ENCODE data around the gene ASPSCR1. TPM values are rescaled to one million over a fixed set of nuclear protein-coding genes. Genes with fewer than 3 reads are reported as not detected.
A peak's percentile ranks its signal among the peaks of the same experiment; 100 is the strongest.

The ASPSCR1 gene
- polyA plus RNA-seq, 1 donor from 2014 or later = 30.8 TPM

- Mint-ChIP-seq H3K4me1 (no peaks in the 10 kb centered on the region), H3K27me3 (no peaks in the 10 kb centered on the region), H3K36me3 (no peaks in the 10 kb centered on the region), H3K4me3 (no peak overlapping the region), H3K27ac (no peak overlapping the region), H3K9me3 (no peaks in the 10 kb centered on the region)
Measured at GRCh38 chr17:82013772-82014321, 36.4 kb downstream of the ASPSCR1 start.

- H3K27ac Mint-ChIP-seq = no peak overlapping the region
- H3K4me3 Mint-ChIP-seq = no peak overlapping the region
- no peaks in the 10 kb centered on the region for H3K9me3 Mint-ChIP-seq
- H3K27me3 Mint-ChIP-seq = no peaks in the 10 kb centered on the region
- no peaks in the 10 kb centered on the region for H3K4me1 Mint-ChIP-seq
- no peaks in the 10 kb centered on the region for H3K36me3 Mint-ChIP-seq
Measured at GRCh38 chr17:82014432-82014831, 37.0 kb downstream of the ASPSCR1 start.

- H3K36me3 Mint-ChIP-seq = no peaks in the 10 kb centered on the region
- H3K4me1 Mint-ChIP-seq = no peaks in the 10 kb centered on the region
Measured at GRCh38 chr17:82014971-82015310, 37.5 kb downstream of the ASPSCR1 start.

GRCh38 chr17:82015311-82015971 is 38.0 kb downstream of the ASPSCR1 start:
- H3K9me3 Mint-ChIP-seq = no peaks in the 10 kb centered on the region
- H3K27me3 Mint-ChIP-seq = no peaks in the 10 kb centered on the region
- H3K4me1 Mint-ChIP-seq = no peaks in the 10 kb centered on the region
- no peak overlapping the region for H3K27ac Mint-ChIP-seq
- H3K4me3 Mint-ChIP-seq = no peak overlapping the region
- no peaks in the 10 kb centered on the region for H3K36me3 Mint-ChIP-seq

More at GRCh38 chr17:82014971-82015310, 37.5 kb downstream of the ASPSCR1 start:
- no peaks in the 10 kb centered on the region for H3K27me3 Mint-ChIP-seq
- H3K27ac Mint-ChIP-seq = no peak overlapping the region
- no peaks in the 10 kb centered on the region for H3K9me3 Mint-ChIP-seq
- H3K4me3 Mint-ChIP-seq = no peak overlapping the region

- H3K9me3 Mint-ChIP-seq = no peaks in the 10 kb centered on the region
- no peaks in the 10 kb centered on the region for H3K36me3 Mint-ChIP-seq
- H3K4me1 Mint-ChIP-seq = peaks cover 0 to 2% (median under 1%) of the 10 kb centered on the region in 3 donors
- H3K4me3 Mint-ChIP-seq = no peak overlapping the region
- H3K27ac Mint-ChIP-seq = no peak overlapping the region
- no peaks in the 10 kb centered on the region for H3K27me3 Mint-ChIP-seq
Measured at GRCh38 chr17:82016061-82016874, 38.8 kb downstream of the ASPSCR1 start.

GRCh38 chr17:82016875-82017459 is 39.5 kb downstream of the ASPSCR1 start:
- H3K27me3 Mint-ChIP-seq = no peaks in the 10 kb centered on the region
- H3K27ac Mint-ChIP-seq = no peak overlapping the region
- H3K4me3 Mint-ChIP-seq = no peak overlapping the region
- H3K9me3 Mint-ChIP-seq = no peaks in the 10 kb centered on the region
- H3K36me3 Mint-ChIP-seq = no peaks in the 10 kb centered on the region
- H3K4me1 Mint-ChIP-seq = peaks cover 5 to 7% (median 6%) of the 10 kb centered on the region in 3 donors

- H3K9me3 Mint-ChIP-seq = no peaks in the 10 kb centered on the region
- H3K36me3 Mint-ChIP-seq = no peaks in the 10 kb centered on the region
- no peak overlapping the region for H3K27ac Mint-ChIP-seq
- H3K27me3 Mint-ChIP-seq = no peaks in the 10 kb centered on the region
- H3K4me1 Mint-ChIP-seq = peaks cover 7% of the 10 kb centered on the region in 3 donors
- H3K4me3 Mint-ChIP-seq = no peak overlapping the region
Measured at GRCh38 chr17:82017612-82018151, 40.3 kb downstream of the ASPSCR1 start.

GRCh38 chr17:82018152-82018988 is 40.9 kb downstream of the ASPSCR1 start:
- H3K4me1 Mint-ChIP-seq = peaks cover 7 to 9% (median 7%) of the 10 kb centered on the region in 3 donors
- peak overlapping the region in 1 of 3 donors; percentile 23 for H3K27ac Mint-ChIP-seq
- no peaks in the 10 kb centered on the region for H3K27me3 Mint-ChIP-seq
- no peaks in the 10 kb centered on the region for H3K36me3 Mint-ChIP-seq
- H3K9me3 Mint-ChIP-seq = no peaks in the 10 kb centered on the region
- H3K4me3 Mint-ChIP-seq = no peak overlapping the region

GRCh38 chr17:82018989-82019689 is 41.7 kb downstream of the ASPSCR1 start:
- Mint-ChIP-seq H3K36me3 (no peaks in the 10 kb centered on the region), H3K27me3 (no peaks in the 10 kb centered on the region), H3K27ac (no peak overlapping the region), H3K4me1 (peaks cover 7 to 10% (median 9%) of the 10 kb centered on the region in 3 donors), H3K9me3 (no peaks in the 10 kb centered on the region), H3K4me3 (peak overlapping the region in 1 of 4 donors; percentile 17)

GRCh38 chr17:82019690-82020571 is 42.5 kb downstream of the ASPSCR1 start:
- Mint-ChIP-seq H3K27ac (no peak overlapping the region), H3K27me3 (no peaks in the 10 kb centered on the region), H3K36me3 (no peaks in the 10 kb centered on the region), H3K9me3 (no peaks in the 10 kb centered on the region), H3K4me3 (peak overlapping the region in 1 of 4 donors; percentile 66), H3K4me1 (peaks cover 7 to 10% (median 9%) of the 10 kb centered on the region in 3 donors)

GRCh38 chr17:82020572-82021106 is 43.2 kb downstream of the ASPSCR1 start:
- no peak overlapping the region for H3K27ac Mint-ChIP-seq
- H3K9me3 Mint-ChIP-seq = no peaks in the 10 kb centered on the region
- peak overlapping the region in 1 of 4 donors; percentile 33 for H3K4me3 Mint-ChIP-seq
- H3K36me3 Mint-ChIP-seq = no peaks in the 10 kb centered on the region
- H3K4me1 Mint-ChIP-seq = peaks cover 7 to 10% (median 9%) of the 10 kb centered on the region in 3 donors
- no peaks in the 10 kb centered on the region for H3K27me3 Mint-ChIP-seq

GRCh38 chr17:82021107-82021899 is 43.9 kb downstream of the ASPSCR1 start:
- Mint-ChIP-seq H3K27me3 (no peaks in the 10 kb centered on the region), H3K9me3 (no peaks in the 10 kb centered on the region), H3K4me1 (peaks cover 7 to 10% (median 9%) of the 10 kb centered on the region in 3 donors), H3K36me3 (no peaks in the 10 kb centered on the region), H3K4me3 (peak overlapping the region; percentile 84 to 94 (median 90)), H3K27ac (peak overlapping the region in 1 of 3 donors; percentile 79)

Data from IgD-negative memory B cell (primary cell).